ENCODE measurements around the gene MT1X. TPM values are rescaled to one million over a fixed set of nuclear protein-coding genes. Genes with fewer than 3 reads are reported as not detected.

MT1X gene
- total and polyA plus RNA-seq, 8 donors: 14.5 to 126 (median 16.7) TPM

- intact Hi-C loops (cut with DNase I): no loop called here
- no peak overlapping the region for H3K27ac ChIP-seq
- no peak for ATAC-seq
- H3K4me3 ChIP-seq: no peak overlapping the region
- no peak for DNase-seq
- H3K36me3 ChIP-seq: no peaks in the 10 kb centered on the region
- peaks cover 5 to 26% of the 10 kb centered on the region in 2 donors for H3K27me3 ChIP-seq
- H3K4me1 ChIP-seq: peaks cover 10 to 18% of the 10 kb centered on the region in 2 donors
- H3K9me3 ChIP-seq: no peaks in the 10 kb centered on the region
- no peak for TF ChIP-seq CTCF (IDR thresholded peaks at IDR 0.05)
These were observed 3.1 kb upstream of the MT1X start for GRCh38 chr16:56679078-56679730.

- Histone ChIP-seq H3K27me3 (peaks cover 5 to 21% of the 10 kb centered on the region in 2 donors), H3K27ac (no peak overlapping the region), H3K4me1 (peaks cover 10 to 18% of the 10 kb centered on the region in 2 donors), H3K9me3 (no peaks in the 10 kb centered on the region), H3K4me3 (no peak overlapping the region), H3K36me3 (no peaks in the 10 kb centered on the region)
- DNase-seq: no peak
- ATAC-seq: no peak
- TF ChIP-seq CTCF (IDR thresholded peaks at IDR 0.05): no peak
- intact Hi-C loops (cut with DNase I): no loop called here
These were observed 2.5 kb upstream of the MT1X start for GRCh38 chr16:56679818-56680217.

GRCh38 chr16:56682703-56683397 is 580 bp downstream of the MT1X start:
- peaks cover 10 to 18% of the 10 kb centered on the region in 2 donors for H3K4me1 ChIP-seq
- H3K36me3 ChIP-seq: no peaks in the 10 kb centered on the region
- intact Hi-C loops (cut with DNase I): no loop called here
- H3K9me3 ChIP-seq: peaks cover 0 to 8% of the 10 kb centered on the region in 2 donors
- H3K27ac ChIP-seq: peak overlapping the region in 1 of 2 donors; percentile 80
- peak; percentile 2 for ATAC-seq
- TF ChIP-seq CTCF (IDR thresholded peaks at IDR 0.05): no peak
- DNase-seq: no peak
- no peaks in the 10 kb centered on the region for H3K27me3 ChIP-seq
- peak overlapping the region; percentile 55 for H3K4me3 ChIP-seq

GRCh38 chr16:56683424-56684172 is 1.3 kb downstream of the MT1X start:
- no peak for ATAC-seq
- H3K9me3 ChIP-seq: peaks cover 0 to 8% of the 10 kb centered on the region in 2 donors
- intact Hi-C loops (cut with DNase I): no loop called here

More at GRCh38 chr16:56683424-56684172, 1.3 kb downstream of the MT1X start:
- Histone ChIP-seq H3K4me1 (peaks cover 10 to 18% of the 10 kb centered on the region in 2 donors), H3K4me3 (peak overlapping the region; percentile 55), H3K27me3 (no peaks in the 10 kb centered on the region), H3K27ac (no peak overlapping the region), H3K36me3 (no peaks in the 10 kb centered on the region)
- no peak for TF ChIP-seq CTCF (IDR thresholded peaks at IDR 0.05)
- no peak for DNase-seq

All from left lung (tissue), 10 donors.